HG03139 (cell line): Measurements from ENCODE around the gene UTS2B.

Source experiments
- ATAC-seq: cut with Tn5 transposase; IDR thresholded peaks from one replicate; pipeline ENCODE4 v1.9.1; 2021; ENCODE audit not compliant: unreplicated experiment

Gene UTS2B

GRCh38 chr3:191353022-191353777 lies 22.9 kb upstream of the UTS2B start:
- ATAC-seq = peak; percentile 35

GRCh38 chr3:191352014-191352413 lies 21.7 kb upstream of the UTS2B start:
- ATAC-seq = no peak

- no peak for ATAC-seq
Measured at GRCh38 chr3:191350396-191351090, 20.2 kb upstream of the UTS2B start.

- ATAC-seq = no peak
Measured at GRCh38 chr3:191348098-191348497, 17.8 kb upstream of the UTS2B start.

GRCh38 chr3:191347228-191347627 lies 16.9 kb upstream of the UTS2B start:
- no peak for ATAC-seq

GRCh38 chr3:191345334-191345733 lies 15.0 kb upstream of the UTS2B start:
- ATAC-seq = no peak

GRCh38 chr3:191343913-191344312 lies 13.6 kb upstream of the UTS2B start:
- ATAC-seq = no peak

GRCh38 chr3:191343115-191343514 lies 12.8 kb upstream of the UTS2B start:
- no peak for ATAC-seq

GRCh38 chr3:191342411-191342810 lies 12.1 kb upstream of the UTS2B start:
- no peak for ATAC-seq

GRCh38 chr3:191342006-191342405 lies 11.7 kb upstream of the UTS2B start:
- ATAC-seq = no peak

- peak; percentile 49 for ATAC-seq
Measured at GRCh38 chr3:191340966-191341365, 10.6 kb upstream of the UTS2B start.

- no peak for ATAC-seq
Measured at GRCh38 chr3:191340351-191340750, 10.0 kb upstream of the UTS2B start.

GRCh38 chr3:191339316-191339917 lies 9.1 kb upstream of the UTS2B start:
- ATAC-seq = no peak

GRCh38 chr3:191338177-191338488 lies 7.8 kb upstream of the UTS2B start:
- ATAC-seq = no peak

GRCh38 chr3:191336833-191337232 lies 6.5 kb upstream of the UTS2B start:
- ATAC-seq = no peak

- no peak for ATAC-seq
Measured at GRCh38 chr3:191334346-191334893, 4.1 kb upstream of the UTS2B start.

- ATAC-seq = no peak
Measured at GRCh38 chr3:191333298-191333880, 3.1 kb upstream of the UTS2B start.

- ATAC-seq = no peak
Measured at GRCh38 chr3:191331388-191331787, 1.1 kb upstream of the UTS2B start.

GRCh38 chr3:191330530-191331048 lies 263 bp upstream of the UTS2B start:
- ATAC-seq = no peak

GRCh38 chr3:191328962-191329653 lies 1.2 kb downstream of the UTS2B start, which contains the start of gene CCDC50:
Gene CCDC50, plus strand, starts transcription at chr3:191329394. Its CDS starts 281 bp downstream, at chr3:191329675.
- ATAC-seq = peak; percentile 82
